Bronchial epithelial cell (primary cell): ENCODE measurements around the gene BRSK1. TPM values are rescaled to one million over a fixed set of nuclear protein-coding genes. Genes with fewer than 3 reads are reported as not detected.
A peak's percentile ranks its signal among the peaks of the same experiment; 100 is the strongest.

Experiments
- DNase-seq: peaks from one replicate; pipeline ENCODE4 v3.0.0-alpha.2; 2010; ENCODE audit warnings: low read depth
- FAIRE-seq: peaks from 2 replicates; lab custom pipeline; 2011; peaks lifted over from hg19 to GRCh38; lab: Jason Lieb, UNC
- H3K27me3 ChIP-seq: 2 replicates; pipeline ENCODE4 v1.5.1; 2011; ENCODE audit warnings: low read length; ENCODE audit not compliant: control insufficient read depth, insufficient read depth
- H3K36me3 ChIP-seq: 2 replicates; pipeline ENCODE4 v1.5.1; 2011; ENCODE audit warnings: low read length; ENCODE audit not compliant: control insufficient read depth, insufficient read depth
- H3K4me3 ChIP-seq: 2 replicates; pipeline ENCODE4 v1.5.1; 2011; ENCODE audit warnings: mild to moderate bottlenecking, low read depth, low read length, control low read depth
- total RNA-seq: library from RNA; depleted of rRNA; stranded (reverse); fragments of >200 nt; gene quantifications from 2 replicates; pipeline ENCODE4 v1.2.1, GENCODE V29; 2014
- TF ChIP-seq, protein P1 (sequence below): IDR thresholded peaks from 2 replicates; pipeline ENCODE4 v1.5.1; 2011; ENCODE audit warnings: mild to moderate bottlenecking, moderate library complexity, low read length, control low read depth, inconsistent platforms; ENCODE audit not compliant: insufficient read depth, severe bottlenecking

The BRSK1 gene
- total RNA-seq, 1 donor from 2014 or later = 0.53 TPM

DNA sequence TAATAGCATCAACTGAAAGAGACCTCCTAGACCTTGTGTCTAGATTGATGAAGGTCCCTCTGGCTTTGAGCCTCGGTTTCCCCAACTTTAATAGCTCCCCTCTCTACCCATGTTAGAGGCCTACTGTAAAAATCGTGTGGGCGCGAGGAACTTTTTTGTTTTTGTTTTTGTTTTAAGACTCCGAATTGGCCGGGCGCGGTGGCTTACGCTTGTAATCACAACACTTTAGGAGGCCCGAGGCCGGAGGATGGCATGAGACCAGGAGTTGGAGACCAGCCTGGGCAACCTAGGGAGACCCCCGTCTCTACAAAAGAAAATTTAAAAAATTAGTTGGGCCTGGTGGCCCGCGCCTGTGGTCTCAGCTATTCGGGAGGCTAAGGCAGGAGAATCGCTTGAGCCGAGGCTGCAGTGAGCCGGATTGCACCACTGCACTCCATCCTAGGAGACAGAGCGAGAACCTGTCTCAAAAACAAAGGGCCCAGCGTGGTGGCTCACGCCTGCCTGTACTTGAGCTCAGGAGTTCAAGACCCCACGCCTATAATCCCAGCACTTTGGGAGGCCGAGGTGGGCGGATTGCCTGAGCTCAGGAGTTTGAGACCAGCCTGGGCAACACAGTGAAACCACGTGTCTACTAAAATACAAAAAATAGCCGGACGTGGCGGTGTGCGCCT is 24.1 kb upstream of the BRSK1 start:
- TF ChIP-seq, protein P1, sequence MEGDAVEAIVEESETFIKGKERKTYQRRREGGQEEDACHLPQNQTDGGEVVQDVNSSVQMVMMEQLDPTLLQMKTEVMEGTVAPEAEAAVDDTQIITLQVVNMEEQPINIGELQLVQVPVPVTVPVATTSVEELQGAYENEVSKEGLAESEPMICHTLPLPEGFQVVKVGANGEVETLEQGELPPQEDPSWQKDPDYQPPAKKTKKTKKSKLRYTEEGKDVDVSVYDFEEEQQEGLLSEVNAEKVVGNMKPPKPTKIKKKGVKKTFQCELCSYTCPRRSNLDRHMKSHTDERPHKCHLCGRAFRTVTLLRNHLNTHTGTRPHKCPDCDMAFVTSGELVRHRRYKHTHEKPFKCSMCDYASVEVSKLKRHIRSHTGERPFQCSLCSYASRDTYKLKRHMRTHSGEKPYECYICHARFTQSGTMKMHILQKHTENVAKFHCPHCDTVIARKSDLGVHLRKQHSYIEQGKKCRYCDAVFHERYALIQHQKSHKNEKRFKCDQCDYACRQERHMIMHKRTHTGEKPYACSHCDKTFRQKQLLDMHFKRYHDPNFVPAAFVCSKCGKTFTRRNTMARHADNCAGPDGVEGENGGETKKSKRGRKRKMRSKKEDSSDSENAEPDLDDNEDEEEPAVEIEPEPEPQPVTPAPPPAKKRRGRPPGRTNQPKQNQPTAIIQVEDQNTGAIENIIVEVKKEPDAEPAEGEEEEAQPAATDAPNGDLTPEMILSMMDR = no peak
- H3K4me3 ChIP-seq = peak overlapping the region; percentile 37
- FAIRE-seq (no peak), DNase-seq (no peak)
- peaks cover 3% of the 10 kb centered on the region for H3K36me3 ChIP-seq
- H3K27me3 ChIP-seq = no peaks in the 10 kb centered on the region

- Histone ChIP-seq H3K36me3 (peaks cover 1% of the 10 kb centered on the region), H3K27me3 (no peaks in the 10 kb centered on the region), H3K4me3 (no peak overlapping the region)
- TF ChIP-seq, protein P1 = no peak
- DNase-seq = no peak
- FAIRE-seq = no peak
These were observed 22.1 kb upstream of the BRSK1 start for GRCh38 chr19:55261671-55262126.

DNA sequence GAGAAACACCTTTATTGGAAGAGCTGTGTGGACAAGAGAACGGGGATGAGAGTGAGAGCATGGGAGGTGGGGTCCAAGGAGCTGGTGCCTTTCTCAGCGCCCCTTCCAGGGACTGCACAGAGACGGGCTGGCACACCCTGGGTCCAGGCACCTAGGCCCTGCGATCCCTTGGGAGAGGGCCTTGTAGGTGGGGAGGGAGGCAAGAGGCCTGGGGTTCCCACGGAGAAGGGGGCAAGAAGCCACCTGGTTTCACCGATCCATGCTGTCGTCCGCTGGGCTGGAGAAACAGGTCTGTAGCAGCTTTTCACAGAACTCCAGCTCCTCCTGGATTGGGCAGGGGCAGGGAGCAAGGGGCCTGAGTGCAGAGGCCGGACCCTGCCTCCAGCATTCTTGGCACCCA is 21.4 kb upstream of the BRSK1 start:
- Histone ChIP-seq H3K27me3 (no peaks in the 10 kb centered on the region), H3K36me3 (peaks cover 1% of the 10 kb centered on the region), H3K4me3 (no peak overlapping the region)
- DNase-seq = no peak
- no peak for FAIRE-seq
- TF ChIP-seq, protein P1 = no peak

- FAIRE-seq (no peak), DNase-seq (no peak)
- no peaks in the 10 kb centered on the region for H3K27me3 ChIP-seq
- TF ChIP-seq, protein P1 = no peak
- H3K4me3 ChIP-seq = no peak overlapping the region
- H3K36me3 ChIP-seq = peaks cover 1% of the 10 kb centered on the region
These were observed 19.3 kb upstream of the BRSK1 start for GRCh38 chr19:55264531-55264930.

- TF ChIP-seq, protein P1 = no peak
- H3K4me3 ChIP-seq = no peak overlapping the region
- DNase-seq (no peak), FAIRE-seq (no peak)
- H3K36me3 ChIP-seq = peaks cover 1% of the 10 kb centered on the region
- H3K27me3 ChIP-seq = no peaks in the 10 kb centered on the region
These were observed 18.6 kb upstream of the BRSK1 start for GRCh38 chr19:55265173-55265572.
